HTERT RPE-1 (cell line): Measurements from ENCODE around the gene SMTN.

ENCODE experiments used
- in situ Hi-C: fragments of 300-500 bp; cut with MboI; formaldehyde crosslinking; loops from 4 replicates; pipeline ENCODE4 v1.14.3; 2020; ENCODE audit warnings: low sequenced_read_pairs

The SMTN gene

DNA sequence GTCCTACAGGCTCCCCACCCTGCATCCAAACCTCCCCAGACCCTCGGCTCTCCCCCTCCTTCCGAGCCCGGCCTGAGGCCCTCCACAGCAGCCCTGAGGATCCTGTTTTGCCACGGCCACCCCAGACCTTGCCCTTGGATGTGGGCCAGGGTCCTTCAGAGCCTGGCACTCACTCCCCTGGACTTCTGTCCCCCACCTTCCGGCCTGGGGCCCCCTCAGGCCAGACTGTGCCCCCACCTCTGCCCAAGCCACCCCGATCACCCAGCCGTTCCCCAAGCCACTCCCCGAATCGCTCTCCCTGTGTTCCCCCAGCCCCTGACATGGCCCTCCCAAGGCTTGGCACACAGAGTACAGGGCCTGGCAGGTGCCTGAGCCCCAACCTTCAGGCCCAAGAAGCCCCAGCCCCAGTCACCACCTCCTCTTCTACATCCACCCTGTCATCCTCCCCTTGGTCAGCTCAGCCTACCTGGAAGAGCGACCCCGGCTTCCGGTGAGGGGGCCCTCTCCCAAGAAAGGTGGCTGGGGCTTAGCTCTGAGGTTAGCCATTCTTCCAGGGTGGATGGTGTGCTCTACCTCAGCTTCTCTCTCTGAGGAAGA is 44.5 kb downstream of the SMTN start:
- in situ Hi-C loops: no loop called here

DNA sequence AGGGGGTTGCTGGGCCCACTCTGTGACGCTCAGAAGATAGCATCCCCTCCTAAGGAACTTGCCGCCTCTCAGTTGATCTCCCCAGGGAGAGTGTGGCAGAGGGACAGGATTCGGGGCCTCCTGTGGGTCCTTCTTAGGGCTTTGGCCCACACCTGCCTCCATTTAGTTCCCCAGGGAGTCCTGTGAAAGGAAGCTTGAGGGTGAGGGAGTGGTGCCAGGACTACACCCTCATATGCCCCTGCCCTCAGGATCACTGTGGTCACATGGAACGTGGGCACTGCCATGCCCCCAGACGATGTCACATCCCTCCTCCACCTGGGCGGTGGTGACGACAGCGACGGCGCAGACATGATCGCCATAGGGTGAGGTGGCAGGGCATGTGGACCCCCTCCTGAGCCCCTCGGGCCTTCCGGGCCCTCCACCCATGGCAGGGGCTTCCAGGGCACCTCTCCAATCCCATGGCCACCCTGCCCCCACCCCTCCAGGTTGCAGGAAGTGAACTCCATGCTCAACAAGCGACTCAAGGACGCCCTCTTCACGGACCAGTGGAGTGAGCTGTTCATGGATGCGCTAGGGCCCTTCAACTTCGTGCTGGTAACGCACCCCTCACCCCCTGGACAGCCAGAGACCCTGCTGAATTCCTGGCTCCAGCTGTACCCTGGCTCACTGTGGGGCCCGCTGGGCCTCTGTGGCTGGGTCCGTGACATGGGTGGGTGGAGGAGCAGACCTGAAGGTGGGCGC is 45.2 kb downstream of the SMTN start:
- in situ Hi-C loops: no loop called here

DNA sequence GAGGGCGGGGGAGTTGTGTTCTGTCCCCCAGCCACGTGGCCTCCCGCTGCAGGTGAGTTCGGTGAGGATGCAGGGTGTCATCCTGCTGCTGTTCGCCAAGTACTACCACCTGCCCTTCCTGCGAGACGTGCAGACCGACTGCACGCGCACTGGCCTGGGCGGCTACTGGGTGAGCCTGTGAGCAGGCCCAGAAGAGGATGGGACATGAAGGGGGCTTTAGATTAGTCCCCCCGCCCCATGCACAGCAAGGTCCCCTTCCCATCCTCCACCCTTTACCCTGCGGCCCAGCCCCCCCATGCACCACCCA is 45.7 kb downstream of the SMTN start:
- in situ Hi-C loops: no loop called here

DNA sequence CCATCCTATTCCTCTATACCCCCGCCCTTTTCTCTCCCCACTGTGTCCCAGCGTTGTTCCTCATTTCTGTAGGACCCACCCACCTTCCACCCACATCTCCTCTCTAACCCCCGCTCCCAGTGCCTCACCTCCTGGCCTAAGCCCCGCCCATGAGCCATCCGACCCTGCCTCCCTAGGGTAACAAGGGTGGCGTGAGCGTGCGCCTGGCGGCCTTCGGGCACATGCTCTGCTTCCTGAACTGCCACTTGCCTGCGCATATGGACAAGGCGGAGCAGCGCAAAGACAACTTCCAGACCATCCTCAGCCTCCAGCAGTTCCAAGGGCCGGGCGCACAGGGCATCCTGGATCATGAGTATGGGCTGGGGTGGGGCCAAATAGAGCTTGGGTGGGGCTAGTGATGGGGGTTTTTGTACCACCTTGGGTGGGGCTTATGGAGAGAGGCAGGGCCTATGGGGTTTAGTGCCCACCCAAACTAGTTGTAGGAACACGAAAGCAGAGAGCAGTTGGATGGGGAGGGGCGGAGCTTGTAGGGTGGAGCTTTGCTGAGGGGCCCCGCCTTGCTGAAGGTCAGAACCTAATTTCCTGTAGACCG is 46.2 kb downstream of the SMTN start:
- in situ Hi-C loops: no loop called here

DNA sequence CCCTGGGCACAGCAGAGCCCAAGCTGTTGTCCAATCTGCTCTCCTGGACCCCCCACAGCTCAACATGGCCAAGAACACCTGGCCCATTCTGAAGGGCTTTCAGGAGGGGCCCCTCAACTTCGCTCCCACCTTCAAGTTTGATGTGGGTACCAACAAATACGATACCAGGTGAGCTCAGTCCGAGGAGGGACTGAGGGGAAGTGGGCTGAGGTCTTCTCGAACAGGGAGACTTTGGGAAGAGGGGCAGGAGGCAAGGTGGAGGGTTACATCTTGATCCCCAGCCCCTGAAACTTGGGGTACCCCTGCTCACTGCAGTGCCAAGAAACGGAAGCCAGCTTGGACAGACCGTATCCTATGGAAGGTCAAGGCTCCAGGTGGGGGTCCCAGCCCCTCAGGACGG is 47.0 kb downstream of the SMTN start:
- in situ Hi-C loops: no loop called here

DNA sequence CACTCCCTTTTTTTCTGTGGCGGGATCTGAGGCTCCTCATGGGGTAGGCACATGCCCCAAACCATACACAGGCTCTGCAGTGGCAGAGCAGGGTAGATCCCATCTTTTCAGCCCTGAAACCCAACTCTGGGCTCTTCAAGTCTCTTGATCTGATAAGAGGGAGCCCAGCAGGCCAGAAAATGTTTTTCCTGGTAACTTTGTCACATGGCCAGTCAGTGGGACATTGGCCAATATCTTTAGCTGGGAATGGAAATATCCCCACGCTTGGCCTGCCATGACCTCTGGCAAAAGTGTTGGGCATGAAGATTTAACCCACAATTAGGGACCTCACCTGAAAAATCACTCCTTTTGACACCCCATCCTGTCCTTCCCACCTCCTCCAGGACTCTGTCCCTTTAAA is 49.8 kb downstream of the SMTN start:
- in situ Hi-C loops: no loop called here

DNA sequence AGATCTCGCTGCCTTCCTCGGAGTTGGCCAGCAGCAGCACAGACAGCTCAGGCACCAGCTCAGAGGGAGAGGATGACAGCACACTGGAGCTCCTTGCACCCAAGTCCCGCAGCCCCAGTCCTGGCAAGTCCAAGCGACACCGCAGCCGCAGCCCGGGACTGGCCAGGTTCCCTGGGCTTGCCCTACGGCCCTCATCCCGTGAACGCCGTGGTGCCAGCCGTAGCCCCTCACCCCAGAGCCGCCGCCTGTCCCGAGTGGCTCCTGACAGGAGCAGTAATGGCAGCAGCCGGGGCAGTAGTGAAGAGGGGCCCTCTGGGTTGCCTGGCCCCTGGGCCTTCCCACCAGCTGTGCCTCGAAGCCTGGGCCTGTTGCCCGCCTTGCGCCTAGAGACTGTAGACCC is 52.8 kb downstream of the SMTN start:
- in situ Hi-C loops: no loop called here

DNA sequence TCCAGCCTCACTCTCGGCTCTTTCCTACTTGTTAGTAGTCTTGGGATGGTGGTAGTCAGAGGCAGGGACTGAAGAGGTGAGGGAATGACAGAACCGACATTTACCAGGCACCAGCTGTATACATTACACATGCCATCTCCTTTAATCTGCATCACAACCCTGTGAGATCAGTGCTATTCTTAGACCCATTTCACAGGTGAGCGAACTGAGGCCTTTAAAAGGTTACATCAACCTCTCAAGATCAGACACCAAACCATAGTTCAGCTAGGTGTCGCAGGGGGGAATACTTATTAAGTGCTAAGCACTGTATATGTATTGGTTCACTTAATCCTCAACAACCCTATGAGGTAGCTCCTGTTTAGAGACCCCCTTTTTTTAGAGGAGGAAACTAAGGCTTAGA is 53.6 kb downstream of the SMTN start:
- in situ Hi-C loops: no loop called here

DNA sequence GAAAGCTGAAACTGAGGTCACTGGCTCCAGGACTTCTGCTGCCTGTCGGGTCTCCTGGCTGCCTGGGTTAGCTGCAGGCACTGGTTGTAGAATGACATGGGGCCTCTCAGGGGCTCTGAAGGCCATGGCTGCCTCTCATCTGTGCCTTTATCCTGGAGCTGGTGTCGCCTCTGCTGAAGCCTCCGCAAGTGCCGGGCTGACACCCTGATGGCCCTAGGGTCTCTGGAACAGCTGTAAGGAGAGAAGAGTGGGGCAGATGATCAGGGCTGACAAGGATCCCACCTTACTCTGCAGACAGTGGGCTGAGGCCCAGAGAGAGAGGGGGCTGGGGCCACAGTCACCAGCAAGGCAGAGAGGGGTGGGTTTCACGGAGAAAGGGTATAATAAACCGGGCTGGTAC is 54.6 kb downstream of the SMTN start:
- in situ Hi-C loops: no loop called here

DNA sequence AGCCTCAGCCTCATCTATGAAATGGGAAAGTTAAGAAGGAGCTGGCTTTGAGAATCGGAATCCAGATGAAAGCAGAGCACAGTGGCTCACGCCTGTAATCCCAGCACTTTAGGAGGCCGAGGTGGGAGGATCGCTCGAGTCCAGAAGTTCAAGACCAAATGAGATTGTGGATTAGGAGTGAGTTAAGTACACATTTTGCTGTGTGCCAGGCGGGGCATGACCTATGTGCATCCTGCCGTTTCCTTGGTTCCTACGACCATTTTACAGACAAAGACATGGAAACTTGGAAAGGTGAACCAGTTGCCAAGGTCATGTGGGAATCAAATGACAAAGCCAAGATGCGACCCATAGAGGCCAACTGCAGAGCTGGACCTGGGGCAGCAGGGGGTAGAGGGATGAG is 55.0 kb downstream of the SMTN start:
- in situ Hi-C loops: no loop called here

DNA sequence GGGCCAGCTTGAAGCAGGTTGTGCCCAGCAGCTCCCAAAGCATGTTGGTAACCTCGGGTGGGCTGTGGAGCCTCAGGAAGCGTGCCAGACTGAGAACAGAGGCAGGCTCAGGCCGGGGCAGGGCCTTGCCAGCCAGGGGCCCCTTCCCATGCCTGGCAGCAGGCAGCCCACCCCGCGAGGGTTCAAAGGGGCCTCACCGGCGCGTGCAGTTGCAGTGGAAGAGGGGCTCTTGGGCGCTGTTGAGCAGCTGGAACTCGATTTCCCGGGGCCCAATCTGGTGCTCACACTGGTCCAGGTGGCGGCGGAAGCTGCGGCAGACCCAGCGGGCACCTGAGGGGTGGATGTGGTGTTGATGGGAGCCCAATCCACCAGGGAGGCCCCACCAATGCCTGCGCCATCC is 55.6 kb downstream of the SMTN start:
- in situ Hi-C loops: no loop called here

DNA sequence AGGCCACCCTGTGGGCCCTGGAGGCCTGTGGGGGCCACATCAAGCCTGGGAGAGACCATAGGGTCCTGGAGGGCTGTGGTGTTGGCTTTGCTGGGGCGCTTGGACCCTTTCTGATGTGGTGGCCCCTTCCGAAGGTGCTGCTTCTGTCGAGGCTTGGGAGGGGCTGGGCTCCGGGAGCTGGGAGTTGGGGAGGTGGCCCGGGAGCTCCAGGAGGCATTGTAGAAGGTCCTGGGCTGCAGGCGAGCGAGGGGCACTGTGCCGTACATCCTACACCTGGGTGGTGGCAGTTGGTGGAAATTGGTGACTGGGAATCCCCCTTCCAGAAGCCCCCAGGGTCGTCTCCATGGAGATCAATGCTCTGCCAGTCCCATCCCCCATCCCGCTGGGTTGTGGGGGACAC is 56.6 kb downstream of the SMTN start:
- in situ Hi-C loops: no loop called here

DNA sequence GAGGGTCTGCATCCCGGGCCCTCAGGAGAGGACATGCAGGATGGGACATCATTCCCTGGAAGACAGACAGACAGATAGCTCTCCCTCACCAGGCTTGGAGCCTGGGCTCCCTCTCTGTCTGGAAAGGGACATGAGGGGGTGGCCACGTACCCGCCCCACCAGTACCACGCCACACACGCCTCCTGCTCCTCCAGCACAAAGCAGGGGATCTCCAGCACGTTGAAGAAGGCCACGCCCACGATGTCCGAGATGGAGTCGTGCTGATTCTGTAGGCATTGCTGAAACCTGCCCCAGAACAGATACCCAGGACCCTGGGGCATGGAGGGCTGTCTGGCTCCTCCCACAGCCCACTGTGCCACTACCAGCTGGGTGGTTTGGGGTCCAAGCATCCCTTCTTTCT is 57.0 kb downstream of the SMTN start:
- in situ Hi-C loops: no loop called here

DNA sequence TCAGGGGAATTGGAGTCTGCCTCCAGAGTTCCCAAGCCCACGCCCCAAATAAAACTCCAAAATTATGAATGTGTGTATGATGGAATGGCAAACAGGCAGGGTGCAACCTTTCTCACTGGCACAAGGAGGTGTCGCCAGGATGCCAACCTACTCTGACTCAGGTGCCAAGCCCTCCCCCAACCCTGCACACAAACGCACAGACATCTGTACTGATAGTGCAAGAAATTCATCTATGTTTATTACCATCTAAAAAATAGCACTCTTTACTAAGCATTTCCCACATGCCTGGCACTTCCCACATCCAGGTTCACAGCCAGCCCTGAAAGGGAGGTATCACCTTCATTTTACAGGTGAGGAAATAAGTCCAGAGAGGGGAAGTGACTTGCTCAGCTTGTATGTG is 57.9 kb downstream of the SMTN start:
- in situ Hi-C loops: no loop called here

DNA sequence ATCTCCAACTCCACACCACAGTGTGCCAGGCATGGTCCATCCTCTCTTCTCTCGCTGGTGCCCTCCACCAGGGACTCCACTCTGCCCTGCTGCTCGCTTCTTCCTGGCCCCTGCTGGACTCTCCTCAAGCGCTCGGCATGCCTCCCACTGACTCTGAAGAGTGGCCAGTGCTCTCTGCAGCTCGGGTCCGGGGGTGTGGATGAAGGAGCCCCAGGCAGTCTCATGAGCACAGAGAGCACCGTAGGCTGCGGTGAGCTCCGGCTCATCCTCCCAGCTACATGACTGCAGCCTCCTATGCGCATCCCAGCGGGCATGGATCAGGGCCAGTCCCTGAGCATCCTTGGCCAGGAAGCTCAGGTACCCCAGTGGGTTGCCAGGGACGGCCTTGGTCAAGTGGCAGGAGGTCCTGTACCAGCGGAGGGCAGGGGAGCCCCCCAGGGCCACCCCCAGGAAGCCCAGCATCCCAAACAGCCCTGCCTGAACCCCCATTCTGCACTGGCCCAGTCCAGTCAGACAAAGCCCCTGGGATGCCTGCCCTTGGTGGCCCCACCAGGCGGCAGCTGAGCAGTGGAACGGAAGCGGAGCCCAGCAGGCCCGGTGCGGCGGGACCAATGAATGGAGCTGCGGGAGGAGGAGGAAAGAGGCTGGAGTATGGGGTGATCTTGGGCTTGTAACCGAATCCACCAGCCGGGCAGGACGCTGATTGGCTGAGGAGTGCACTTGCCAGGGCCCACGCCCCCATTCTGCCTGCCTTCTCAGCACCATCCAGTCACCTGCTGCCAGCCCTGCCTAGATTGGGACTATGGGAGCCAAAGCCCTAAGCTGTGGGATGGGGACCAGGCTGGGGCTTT is 59.0 kb downstream of the SMTN start, which contains the start of gene PLA2G3:
Gene PLA2G3, minus strand, starts transcription at position 643 of the 851 bp plus-strand sequence. Its CDS starts 154 bp downstream, at position 489.
- in situ Hi-C loops: no loop called here

DNA sequence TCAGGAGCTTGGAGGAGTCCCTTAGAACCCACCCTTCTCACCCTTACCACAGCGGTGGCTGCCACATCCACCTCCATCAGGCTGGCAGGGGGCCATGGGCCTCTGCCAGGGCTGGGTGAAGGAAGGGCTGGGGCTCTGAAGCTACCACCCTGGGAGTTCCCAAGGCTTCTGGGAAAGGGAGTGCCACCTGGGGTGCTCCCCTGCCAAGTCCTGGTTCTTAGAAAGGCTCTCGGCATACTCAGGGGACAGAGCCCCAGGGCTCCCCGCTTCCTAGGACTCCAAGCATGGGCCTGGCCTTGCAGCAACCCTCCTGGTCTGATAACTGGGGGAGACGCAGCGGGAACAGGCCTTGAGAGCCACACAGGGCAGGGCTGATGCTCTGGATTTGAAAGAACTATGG is 59.6 kb downstream of the SMTN start:
- in situ Hi-C loops: no loop called here

DNA sequence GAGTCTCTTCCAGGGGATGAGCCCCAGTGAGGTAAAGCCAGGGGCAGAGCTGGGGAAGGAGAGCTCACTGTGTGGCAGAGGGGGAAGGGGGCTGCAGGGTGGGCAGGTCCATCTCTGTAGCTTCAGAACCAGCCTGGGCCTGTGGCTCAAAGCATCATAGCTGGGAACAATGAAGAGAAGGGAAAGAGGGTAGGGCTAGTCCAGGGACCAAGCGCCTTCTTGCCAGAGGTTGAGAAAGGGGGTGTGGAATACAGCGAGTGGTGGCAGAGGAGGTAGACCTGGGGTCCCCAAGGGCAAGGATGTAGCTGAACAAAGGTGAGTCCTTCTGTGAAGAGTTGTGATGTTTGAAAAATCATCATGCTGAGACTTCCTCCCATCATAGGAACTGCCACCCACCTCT is 60.4 kb downstream of the SMTN start:
- in situ Hi-C loops: no loop called here

DNA sequence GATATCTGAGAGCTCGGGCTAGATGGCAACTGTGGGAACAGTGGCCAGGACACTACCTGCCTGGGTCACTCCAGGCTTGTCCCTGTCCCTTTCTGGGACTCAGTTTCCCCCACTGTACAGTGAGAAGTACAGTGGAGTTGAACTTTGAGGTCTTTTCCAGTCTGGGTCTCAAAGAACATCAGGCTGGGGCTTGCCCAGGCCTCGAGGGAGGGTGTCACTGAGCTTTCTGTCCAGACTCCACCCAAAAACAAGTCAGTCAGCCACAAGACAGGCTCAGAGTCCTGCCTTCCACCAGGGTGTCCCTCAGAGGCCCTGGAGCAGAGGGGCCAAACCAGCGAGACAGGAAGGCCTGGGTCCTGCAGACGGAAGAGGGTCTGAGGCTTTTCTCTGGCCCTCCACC is 61.2 kb downstream of the SMTN start:
- in situ Hi-C loops: no loop called here

DNA sequence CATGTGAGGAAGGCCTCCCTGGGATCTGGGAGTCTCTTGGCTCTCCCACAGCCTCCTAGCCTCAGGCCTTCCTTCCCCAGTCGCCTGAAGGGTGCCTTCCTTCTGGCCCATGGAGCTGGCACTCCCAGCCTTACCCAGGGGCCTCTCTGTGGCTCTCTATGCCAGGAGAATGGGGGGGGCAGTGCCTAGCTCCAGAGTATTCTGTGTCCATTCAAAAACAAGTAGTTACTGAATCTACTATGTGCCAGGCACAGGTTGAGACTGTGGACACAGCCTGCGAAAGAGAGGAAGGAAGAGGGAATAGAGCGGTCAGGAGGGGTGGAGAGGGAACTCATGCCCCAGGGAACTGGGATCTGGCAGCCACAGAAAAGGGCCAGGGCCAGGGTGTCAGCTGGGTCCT is 61.9 kb downstream of the SMTN start:
- in situ Hi-C loops: no loop called here

DNA sequence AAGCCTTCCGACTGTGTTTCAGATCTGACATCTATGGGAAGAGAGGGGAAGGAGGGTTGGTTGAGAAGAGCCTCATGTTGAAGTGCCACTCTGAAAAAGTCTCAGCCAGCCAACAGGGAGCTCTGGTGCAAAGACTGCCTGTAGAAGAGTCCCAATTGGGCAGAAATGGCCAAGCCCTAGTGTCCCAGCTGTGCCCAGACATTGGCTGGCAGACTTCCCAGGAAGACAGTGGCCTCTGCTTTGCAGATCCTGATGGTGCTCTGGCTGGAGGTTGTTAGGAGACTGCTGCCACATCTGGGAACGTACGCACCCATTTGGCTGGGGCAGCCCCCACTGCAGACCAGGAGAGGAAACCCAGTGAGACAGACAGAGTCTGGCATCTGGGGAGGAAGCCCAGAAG is 62.4 kb downstream of the SMTN start:
- in situ Hi-C loops: no loop called here

DNA sequence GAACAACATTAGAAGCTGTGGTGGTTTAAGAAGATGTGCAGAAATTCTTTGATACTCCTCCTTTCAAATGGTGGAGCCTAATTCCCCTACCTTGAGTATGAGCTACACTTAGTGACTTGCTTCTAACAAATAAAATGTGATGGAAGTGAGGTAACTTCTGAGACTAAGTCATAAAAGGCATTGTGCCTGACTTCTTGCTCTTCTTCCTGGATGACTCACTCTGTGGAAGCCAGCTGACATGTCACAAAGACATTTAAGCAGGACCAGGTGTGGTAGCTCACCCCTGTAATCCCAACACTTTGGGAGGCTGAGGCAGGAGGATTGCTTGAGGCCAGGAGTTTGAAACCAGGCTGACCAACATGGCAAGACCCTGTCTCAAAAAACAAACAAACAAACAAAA is 63.1 kb downstream of the SMTN start:
- in situ Hi-C loops: no loop called here

DNA sequence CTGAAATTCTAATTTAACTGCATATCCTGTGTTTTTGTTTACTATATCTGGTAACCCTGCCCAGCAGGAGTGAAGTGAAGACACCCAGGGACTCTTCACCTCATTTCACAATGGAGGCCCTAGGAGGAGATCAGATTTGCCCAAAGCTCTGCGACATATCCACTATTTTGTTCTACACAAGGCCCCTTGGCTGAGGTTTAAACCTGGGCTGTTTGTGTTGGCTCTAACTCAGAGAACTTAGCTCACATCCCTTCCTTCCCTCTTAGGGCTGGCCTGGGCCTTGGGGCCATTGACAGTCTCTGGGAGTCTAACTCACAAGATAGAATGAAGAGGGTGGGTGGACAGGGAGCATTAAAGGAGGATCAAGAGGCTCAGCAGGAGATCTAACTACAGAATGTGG is 67.4 kb downstream of the SMTN start:
- in situ Hi-C loops: no loop called here
